ENCODE data around the gene CHST11. TPM values are rescaled to one million over a fixed set of nuclear protein-coding genes. Genes with fewer than 3 reads are reported as not detected.

The CHST11 gene
- polyA plus RNA-seq, 1 donor = 8.0 TPM

GRCh38 chr12:104586351-104586919, 129.7 kb downstream of the CHST11 start:
- peak; percentile 65 for DNase-seq

GRCh38 chr12:104588047-104588920, 131.5 kb downstream of the CHST11 start:
- DNase-seq = peak; percentile 30

DNA sequence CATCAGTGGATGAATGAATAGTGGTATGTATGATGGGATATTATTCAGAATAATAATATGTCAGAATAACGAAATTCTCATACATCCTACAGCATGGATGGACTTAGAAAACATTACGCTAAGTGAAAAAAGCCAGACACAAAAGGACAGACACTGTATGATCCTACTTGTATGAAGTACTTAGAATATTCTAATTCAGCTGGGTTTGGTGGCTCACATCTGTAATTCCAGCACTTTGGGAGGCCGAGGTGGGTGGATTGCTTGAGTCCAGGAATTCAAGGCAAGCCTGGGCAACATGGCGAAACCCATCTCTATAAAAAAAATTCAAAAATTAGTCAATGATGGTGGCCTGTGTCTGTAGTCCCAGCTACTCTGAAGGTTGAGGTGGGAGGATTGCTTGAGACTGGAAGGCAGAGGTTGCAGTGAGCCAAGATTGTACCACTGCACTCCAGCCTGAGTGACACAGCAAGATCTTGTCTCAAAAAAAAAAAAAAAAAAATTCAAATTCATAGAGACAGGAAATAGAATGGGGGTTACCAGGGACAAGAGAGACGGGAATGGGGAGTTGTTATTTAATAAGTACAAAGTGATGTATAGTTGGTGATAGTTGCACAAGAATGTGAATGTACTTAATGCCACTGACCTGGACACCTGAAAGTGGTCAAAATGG, 132.3 kb downstream of the CHST11 start:
- DNase-seq = no peak

- no peak for DNase-seq
Observed at GRCh38 chr12:104590022-104590421, 133.3 kb downstream of the CHST11 start.

DNA sequence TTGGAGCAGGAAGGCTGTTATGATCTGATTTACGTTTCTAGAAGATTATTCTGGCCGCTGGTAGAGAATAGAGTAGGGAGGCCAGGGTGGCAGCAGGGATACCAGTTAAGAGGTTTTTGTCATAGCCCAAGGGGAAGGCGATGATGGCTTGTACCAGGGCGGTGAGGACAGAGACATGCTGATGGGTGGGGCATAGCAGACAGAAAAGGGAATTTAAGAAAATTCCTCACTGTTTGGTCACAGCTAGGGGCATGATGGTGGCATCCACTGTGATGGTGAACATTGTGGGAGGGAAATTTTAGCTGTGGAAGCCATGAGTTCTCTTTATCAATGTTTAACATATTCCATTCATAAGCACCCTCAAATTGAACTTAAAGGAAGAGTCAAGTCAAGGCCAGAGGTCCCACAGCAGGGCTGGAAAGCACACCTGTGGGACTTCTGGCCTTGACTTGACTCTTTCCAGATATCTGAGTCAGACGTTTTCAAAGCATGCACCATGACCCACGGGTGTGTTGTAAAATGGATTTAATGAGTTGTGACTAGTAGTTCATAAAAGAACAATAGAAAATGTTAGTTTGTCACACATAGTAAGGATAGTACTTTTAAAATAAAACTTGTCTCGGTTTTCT, 134.6 kb downstream of the CHST11 start:
- DNase-seq = no peak

DNA sequence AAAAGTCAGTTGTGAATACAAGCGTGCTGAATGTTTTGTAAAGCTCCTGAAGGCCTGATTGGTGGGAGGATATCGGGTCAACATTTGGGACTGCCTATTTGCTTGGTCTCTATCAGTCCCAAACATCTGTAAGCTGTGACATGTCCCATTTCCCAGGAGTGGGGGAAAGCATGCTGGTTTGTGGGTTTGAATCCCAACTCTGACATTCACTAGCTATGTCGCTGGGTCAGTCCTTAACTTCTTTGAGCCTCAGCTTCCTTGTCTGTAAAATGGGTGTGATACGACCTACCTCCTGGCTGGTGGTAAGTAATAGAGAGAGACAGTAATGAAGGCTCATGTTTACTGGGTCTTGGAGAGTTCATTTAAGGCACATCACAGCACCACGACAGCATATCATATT, 136.7 kb downstream of the CHST11 start:
- DNase-seq = no peak

DNA sequence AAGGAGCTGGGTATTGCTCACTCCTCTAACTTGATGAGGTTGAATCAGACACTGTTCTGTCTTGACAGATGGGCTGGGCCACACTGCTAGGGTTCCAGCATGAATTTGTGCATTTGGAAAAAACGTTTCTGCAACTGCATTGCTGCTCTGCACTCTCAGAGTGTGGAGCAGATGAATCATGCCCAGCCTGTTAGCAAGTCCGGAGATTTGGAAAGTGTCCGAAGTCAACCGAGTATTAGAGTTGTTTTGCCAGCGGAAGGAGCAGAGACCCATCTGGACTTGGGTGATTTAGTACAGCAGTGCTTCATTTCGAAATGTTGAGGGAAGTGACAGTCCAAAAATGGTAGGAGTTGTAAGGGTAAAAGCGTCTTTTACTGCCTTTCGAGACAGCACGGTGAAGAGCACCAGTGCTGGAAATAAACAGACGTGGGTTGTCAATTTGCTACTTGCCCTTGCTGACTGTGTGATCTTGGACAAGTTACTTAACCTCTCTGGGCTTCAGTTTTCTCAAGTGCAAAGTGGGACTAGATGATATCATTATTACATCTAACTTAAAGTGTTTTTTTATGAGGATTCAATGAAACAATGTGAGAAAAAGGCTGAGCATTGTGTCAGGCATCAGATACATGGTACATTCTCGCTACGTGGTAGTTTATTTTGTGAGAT, 139.5 kb downstream of the CHST11 start:
- no peak for DNase-seq

DNA sequence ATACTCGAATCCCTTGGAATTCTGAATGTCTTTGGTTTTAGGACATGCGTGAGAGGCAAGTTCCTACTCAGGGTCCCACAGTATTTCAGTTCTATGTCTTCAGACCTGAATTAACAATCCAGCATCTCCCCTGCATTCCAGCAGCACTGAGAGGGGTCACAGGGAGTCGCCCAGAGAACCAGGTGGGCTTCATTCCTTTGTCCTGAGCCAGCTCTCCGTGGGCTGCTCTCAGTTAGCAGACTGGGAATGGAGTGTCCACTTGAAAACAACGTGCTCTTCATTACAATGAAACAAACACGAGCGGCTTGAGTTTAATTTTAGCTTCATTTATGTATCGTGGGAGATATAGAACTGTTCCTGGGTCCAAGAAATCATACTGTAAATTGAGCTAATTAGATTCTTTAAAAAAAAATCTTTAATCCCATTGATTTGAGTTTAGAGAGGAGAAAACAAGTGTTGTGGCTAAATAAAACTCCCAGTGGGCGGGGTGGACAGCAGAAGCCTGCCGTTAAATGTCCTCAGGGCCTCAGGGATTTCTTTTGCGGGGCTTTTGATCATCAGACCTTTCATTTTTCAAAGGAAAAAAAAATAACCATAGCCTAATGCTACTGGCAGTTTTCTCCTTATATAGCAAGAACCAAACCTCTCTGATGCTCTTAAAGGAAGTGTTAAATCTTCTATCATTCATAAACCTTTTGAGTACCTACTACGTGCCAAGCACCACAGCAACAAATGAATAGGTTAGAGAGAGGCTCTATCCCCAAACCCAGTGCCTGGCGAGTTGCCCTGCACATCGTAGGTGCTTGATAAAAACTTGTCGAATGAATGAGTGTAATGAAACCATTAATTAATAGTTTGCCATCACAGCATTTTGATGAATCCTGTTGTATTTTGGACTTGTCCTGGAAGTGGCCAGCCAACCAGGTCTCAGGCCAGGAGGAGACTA, 140.4 kb downstream of the CHST11 start:
- peak; percentile 18 for DNase-seq

GRCh38 chr12:104598342-104599271, 141.9 kb downstream of the CHST11 start:
- DNase-seq = no peak

GRCh38 chr12:104599272-104600035, 142.7 kb downstream of the CHST11 start:
- no peak for DNase-seq

DNA sequence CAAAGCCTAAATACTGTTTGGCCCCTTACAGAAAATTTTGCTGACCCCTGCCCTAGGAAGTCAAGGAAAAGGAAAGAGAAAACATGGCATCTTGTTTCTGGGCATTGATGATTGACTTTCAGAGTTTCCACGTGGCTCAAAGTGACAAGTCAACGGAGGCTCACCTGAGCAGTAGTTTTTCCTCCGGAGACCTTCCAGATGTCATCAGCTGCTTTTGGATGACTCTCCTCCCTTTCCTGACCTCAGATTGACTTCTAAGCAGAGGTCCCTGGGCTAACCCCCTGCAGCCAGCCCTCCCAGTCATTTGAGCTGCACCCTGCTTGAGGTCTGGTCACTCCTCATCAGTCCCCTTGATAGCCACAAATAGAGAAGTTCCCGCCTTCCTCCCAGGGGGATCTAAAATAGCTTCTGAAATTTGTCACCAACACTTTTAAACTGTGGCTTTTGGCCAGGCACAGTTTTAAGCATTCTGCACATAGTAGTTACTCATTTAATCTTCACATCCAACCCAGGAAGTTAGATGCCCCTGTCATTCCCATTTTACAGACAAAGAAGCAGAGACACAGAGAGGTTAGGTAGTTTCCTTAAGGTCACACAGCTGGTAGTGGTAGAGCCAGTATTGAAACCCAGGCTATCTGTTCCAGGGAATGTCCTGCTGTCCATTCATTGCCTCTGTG, 143.4 kb downstream of the CHST11 start:
- DNase-seq = no peak

DNA sequence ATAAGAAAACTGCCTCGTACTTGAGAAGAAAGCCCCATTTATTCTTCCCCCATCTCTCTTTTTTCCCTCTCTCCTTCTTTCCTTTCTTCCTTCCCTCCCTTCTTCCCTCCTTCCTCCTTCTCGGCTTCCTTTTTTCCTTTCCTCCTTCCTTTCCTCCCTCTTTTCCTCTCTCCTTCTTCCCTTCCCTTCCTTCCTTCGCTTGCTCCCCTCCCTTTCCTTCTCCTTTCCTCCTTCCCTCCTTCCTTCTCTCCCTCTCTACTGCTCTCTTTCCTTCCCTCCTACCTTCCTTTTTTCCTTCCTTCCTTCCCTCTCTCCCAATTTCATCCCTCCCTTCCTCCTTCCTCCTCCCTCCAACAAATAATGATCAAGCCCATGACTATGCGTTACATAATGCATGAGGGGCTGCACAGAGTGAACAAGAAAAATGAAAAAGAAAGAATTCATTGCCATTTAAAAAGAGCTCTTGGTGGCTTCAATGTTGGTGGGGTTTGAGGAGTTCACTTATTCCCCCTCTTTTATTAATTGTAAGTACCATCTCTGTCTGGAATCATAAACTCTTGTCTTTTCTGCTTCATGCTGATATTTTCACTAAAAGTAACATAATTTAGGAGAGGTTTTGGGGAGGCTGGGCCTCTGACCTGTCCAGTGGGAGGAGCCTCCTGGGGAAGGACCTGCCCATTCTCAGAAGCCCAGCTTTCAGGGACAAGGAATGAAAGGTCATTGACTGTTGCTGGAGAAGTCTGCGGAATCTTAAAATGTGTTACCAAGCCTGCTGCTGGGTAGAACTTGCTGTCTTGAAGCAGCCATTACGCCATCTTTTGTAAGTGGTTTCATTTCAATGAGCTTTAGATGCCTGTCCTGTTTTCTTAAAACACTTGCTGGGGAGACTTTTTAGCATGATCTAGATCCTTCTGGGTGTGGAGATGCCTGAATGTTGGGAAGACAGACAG, 144.3 kb downstream of the CHST11 start:
- DNase-seq = no peak

DNA sequence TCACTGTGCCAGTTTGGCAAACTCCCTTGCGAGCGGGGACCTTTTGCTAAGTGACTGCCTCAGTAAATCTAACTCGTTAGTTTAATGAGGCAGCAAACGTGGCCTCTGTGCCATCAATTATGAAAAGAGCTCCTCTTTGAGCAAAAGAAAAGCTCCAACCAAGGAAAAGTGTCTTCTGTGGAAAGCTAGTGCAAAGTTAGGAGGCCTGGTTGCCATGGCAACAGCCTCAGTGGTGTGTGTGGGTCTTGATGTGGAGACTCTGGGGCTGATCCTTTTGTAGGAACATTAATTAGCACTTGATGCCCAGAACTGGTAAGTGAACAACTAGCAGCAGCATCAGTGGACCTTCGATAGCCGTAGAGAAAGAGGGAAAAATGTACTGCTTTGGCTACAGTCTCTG, 145.7 kb downstream of the CHST11 start:
- no peak for DNase-seq

DNA sequence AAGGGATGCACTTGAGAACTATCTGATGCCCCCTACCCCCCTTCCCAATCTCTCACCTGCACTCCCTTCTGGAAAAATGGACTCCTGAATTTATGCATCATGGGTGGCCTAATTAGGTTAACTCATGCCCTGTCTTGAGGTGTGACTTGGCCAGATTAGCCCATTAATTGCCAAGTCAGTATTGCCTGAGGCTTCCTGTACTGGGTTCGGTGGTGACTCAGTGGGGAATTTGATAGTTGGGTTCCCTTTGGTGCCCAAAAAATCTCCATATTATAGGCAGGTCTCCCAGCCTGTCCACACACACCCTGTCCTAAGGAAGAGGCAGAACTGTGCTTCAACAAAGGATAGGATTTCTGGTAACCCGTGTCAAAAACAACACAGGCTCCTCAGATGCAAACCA, 146.1 kb downstream of the CHST11 start:
- no peak for DNase-seq

- no peak for DNase-seq
Observed at GRCh38 chr12:104603545-104603973, 146.8 kb downstream of the CHST11 start.

GRCh38 chr12:104604070-104604994, 147.6 kb downstream of the CHST11 start:
- no peak for DNase-seq
